Measurements from ENCODE around the gene ASB1. TPM values are rescaled to one million over a fixed set of nuclear protein-coding genes. Genes with fewer than 3 reads are reported as not detected.

Gene ASB1
- total and polyA plus RNA-seq, 2 of the 13 experiments (the other 11 are each of a cell fraction or from before 2014, with no cell fraction given): 48.6 to 49.2 TPM

- peak; percentile 91 for TF ChIP-seq TBL1XR1 (IDR thresholded peaks at IDR 0.05; ENCODE audit: borderline replicate concordance, low read length, partially characterized antibody)
- TF ChIP-seq SMC3 (IDR thresholded peaks at IDR 0.05; ENCODE audit: low read length): peak; percentile 76
- peak; percentile 94 for TF ChIP-seq ZHX1 (CRISPR knock-in tag; IDR thresholded peaks at IDR 0.05; ENCODE audit: low read depth)
- TF ChIP-seq ZC3H4 (CRISPR knock-in tag; IDR thresholded peaks at IDR 0.05; ENCODE audit: borderline replicate concordance): no peak
- peak; percentile 92 for TF ChIP-seq ZNF503 (CRISPR knock-in tag; IDR thresholded peaks at IDR 0.05)
- TF ChIP-seq HMG20A (CRISPR knock-in tag; IDR thresholded peaks at IDR 0.05; ENCODE audit: borderline replicate concordance): peak; percentile 95
- TF ChIP-seq, protein P1, sequence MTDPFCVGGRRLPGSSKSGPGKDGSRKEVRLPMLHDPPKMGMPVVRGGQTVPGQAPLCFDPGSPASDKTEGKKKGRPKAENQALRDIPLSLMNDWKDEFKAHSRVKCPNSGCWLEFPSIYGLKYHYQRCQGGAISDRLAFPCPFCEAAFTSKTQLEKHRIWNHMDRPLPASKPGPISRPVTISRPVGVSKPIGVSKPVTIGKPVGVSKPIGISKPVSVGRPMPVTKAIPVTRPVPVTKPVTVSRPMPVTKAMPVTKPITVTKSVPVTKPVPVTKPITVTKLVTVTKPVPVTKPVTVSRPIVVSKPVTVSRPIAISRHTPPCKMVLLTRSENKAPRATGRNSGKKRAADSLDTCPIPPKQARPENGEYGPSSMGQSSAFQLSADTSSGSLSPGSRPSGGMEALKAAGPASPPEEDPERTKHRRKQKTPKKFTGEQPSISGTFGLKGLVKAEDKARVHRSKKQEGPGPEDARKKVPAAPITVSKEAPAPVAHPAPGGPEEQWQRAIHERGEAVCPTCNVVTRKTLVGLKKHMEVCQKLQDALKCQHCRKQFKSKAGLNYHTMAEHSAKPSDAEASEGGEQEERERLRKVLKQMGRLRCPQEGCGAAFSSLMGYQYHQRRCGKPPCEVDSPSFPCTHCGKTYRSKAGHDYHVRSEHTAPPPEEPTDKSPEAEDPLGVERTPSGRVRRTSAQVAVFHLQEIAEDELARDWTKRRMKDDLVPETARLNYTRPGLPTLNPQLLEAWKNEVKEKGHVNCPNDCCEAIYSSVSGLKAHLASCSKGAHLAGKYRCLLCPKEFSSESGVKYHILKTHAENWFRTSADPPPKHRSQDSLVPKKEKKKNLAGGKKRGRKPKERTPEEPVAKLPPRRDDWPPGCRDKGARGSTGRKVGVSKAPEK (CRISPR knock-in tag; IDR thresholded peaks at IDR 0.05; ENCODE audit: borderline replicate concordance): peak; percentile 89; the same call in 1 of the 2 replicates
- peak; percentile 56; the same call in 1 of the 2 replicates for TF ChIP-seq KMT2B (CRISPR knock-in tag; IDR thresholded peaks at IDR 0.05)
- TF ChIP-seq, protein P2, sequence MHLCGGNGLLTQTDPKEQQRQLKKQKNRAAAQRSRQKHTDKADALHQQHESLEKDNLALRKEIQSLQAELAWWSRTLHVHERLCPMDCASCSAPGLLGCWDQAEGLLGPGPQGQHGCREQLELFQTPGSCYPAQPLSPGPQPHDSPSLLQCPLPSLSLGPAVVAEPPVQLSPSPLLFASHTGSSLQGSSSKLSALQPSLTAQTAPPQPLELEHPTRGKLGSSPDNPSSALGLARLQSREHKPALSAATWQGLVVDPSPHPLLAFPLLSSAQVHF (CRISPR knock-in tag; IDR thresholded peaks at IDR 0.05): no peak
- peak; percentile 22 to 36; a peak in 1 of 4 replicates for TF ChIP-seq MAFK (conservative IDR thresholded peaks at IDR 0.05 in 1 of 2, IDR thresholded peaks at IDR 0.05 in 1 of 2; ENCODE audit: low read length in 2 of 2)
- no peak for TF ChIP-seq KLF13 (CRISPR knock-in tag; IDR thresholded peaks at IDR 0.05)
- no peak for TF ChIP-seq ZNF446 (CRISPR knock-in tag; IDR thresholded peaks at IDR 0.05)
- TF ChIP-seq PCBP1 (IDR thresholded peaks at IDR 0.05; ENCODE audit: borderline replicate concordance, low read depth, low read length): no peak
- TF ChIP-seq ZNF329 (CRISPR knock-in tag; IDR thresholded peaks at IDR 0.05; ENCODE audit: low read depth): peak; percentile 47; the same call in 1 of the 2 replicates
- peak; percentile 98 for TF ChIP-seq MXD4 (CRISPR knock-in tag; IDR thresholded peaks at IDR 0.05)
- peak; percentile 78; the same call in 1 of the 2 replicates for TF ChIP-seq HIVEP1 (CRISPR knock-in tag; IDR thresholded peaks at IDR 0.05)
- no peak for TF ChIP-seq JUNB (CRISPR knock-in tag; IDR thresholded peaks at IDR 0.05; ENCODE audit: borderline replicate concordance)
- peak; percentile 88 for TF ChIP-seq ZSCAN9 (CRISPR knock-in tag; IDR thresholded peaks at IDR 0.05; ENCODE audit: borderline replicate concordance)
- TF ChIP-seq E2F5 (CRISPR knock-in tag; conservative IDR thresholded peaks at IDR 0.05): no peak
Measured at GRCh38 chr2:238449909-238450417, 23.2 kb downstream of the ASB1 start (continued).

Measured in HepG2 (cell line).